SKM-1 (cell line): Measurements from ENCODE around the gene TOR4A.
"Not testable (repeated sequence)": the region's sequence is repeated elsewhere in the genome, so short reads cannot be mapped to it uniquely, and the experiment has no call there.

Experiments used
- DNase-seq: peaks from one replicate; lab custom pipeline; 2025; ENCODE audit not compliant: unreplicated experiment; lab: John Stamatoyannopoulos, UW

The TOR4A gene

DNA sequence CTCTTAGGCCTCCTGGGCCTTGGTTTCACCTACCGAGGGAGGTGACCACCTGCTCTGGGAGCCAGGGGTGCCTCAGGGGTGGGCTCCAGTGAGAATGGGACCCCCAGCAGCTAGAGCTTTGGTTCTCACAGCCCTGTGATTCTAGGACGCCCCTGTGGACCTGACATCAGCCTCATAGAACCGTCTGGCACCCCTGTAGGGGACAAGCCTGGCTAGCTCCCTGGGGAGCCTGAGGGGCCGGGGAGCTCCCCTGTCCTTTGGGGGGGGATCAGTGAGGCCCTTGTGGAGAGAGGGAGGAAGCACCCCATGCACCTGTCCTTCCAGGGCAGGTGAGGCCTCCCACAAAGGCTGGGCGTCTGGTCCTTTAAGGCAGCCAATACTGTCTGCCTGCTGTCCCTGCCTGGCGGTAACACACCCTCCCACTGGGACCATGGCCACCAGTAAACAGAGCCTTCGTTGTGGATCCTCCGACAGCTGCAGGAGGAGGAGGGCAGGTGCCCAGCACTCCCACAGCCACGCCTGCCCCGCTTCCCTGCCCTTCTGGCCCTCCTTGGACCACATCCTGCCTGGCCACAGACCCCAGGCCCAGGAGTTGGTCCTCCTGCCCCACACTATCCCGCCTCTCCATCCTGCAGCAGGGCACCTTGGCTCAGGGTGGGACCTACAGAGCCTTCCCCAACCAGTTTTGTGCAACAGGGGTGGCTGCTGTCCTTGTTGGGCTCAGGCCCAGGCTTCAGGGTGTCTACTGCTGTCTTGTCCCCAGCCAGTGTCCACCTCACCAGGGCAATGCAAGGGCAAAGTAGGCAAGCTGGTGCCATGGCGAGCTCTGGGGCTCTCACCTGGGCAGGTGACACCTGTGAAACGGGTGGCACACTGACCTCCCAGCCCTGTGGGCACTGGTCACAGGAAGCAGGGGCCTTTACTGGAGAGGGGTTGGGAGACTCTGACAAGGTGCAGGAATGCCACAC, 39.5 kb upstream of the TOR4A start:
- DNase-seq, result no peak

DNA sequence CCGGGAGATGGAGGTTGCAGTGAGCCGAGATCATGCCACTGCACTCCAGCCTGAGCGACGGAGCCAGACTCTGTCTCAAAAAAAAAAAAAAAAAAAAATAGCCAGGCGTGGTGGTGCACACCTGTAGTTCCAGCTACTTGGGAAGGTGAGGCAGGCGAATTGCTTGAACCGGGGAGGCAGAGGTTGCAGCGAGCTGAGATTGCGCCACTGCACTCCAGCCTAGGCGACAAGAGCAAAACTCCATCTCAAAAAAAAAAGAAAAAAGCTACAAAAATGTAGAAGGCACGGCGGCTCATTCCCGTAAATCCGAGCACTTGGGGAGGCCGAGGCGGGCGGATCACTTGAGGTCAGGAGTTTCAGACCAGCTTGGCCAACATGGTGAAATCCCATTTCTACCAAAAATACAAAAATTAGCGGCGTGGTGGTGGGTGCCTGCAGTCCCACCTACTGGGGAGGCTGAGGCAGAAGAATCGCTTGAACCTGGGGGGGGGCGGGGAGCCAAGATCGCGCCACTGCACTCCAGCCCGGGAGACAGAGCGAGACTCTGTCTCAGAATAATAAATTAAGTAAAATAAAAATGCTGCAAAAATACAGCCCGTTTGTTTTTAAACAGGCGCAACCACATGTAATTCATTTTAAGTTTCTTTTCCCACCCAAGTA, 37.9 kb upstream of the TOR4A start:
- not testable (repeated sequence) for DNase-seq

DNA sequence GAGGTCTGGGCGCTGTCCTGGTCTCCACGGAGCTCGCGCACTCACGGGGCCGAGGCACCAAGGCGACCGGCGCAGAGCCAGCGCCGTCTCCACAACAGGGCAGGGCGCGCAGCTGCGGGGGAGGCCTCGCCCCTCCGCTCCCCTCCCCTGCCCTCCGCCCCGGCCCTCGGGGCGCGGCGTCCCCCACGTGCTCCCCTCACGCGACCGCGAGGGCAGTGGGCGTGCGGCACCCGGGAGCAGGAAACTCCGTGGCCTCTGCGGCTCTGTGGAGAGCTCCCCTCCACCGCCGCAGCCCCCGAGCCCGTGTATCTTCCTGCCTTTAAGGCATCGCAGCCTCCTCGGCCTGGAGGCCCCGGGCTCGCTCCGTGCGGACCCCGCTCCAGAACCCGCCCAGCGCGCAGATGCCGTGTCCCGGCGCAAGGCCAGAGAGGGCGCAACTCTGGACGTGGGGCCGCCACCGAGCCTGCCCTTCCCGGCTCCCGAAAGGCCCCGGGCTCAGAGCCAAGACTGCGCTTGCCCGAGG, 37.1 kb upstream of the TOR4A start:
- no peak for DNase-seq

DNA sequence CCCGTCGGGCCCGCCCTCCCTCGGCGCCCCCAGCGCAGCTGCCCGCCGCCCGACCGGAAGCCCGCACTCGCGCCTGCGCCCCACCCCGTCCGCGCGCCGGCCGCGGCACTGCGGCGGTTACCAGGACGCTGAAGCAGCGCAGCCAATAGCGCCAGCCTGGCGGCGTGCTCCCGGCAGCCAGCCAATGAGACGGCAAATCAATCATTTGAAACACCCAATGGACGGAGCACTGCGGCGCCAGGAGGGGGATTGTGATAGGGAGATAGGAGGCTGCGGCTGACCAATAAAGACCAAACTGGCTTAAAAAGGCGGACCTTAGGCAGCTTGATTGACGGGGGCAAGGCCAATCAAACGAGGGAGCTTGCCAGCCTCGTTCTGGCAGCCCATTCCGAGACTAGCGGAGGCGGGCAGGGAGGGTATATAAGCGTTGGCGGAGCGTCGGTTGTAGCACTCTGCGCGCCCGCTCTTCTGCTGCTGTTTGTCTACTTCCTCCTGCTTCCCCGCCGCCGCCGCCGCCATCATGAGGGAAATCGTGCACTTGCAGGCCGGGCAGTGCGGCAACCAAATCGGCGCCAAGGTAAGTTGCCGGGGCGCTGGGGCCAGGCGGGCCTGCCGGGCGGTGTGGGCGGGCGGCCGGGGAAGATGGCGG, 36.6 kb upstream of the TOR4A start, which contains the start of gene TUBB4B:
Gene TUBB4B, plus strand, starts transcription at position 447 of the 649 bp plus-strand sequence. Its CDS starts 74 bp downstream, at position 521.
- DNase-seq, result peak; percentile 99

DNA sequence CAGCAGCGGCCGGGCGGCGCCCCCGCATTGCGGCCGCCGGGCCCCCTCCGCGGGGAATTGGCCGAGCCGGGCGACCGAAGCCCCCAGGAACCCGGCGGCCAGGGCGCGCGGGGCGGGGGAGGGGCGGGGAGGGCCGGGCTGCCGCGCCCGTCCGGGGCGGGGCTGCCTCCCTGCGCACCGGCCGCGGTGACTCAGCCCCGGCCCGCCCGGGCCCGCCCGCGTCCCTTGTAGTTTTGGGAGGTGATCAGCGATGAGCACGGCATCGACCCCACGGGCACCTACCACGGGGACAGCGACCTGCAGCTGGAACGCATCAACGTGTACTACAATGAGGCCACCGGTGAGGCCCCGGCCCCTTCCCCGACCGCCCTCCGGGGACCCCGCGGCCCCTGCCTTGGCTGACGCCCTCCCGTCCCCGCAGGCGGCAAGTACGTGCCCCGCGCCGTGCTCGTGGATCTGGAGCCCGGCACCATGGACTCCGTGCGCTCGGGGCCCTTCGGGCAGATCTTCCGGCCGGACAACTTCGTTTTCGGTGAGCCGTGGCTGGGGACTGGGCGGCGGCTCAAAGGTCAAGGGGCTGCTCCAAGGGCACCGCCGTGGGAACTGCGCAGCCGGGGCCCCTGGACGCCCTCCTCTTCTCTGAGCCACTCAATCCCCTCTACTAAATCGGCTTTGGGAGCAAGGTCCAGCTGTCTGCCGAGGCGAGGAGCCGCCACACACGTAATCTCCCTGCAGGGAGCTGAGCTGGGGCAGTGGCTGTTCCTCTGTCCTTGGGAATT, 35.8 kb upstream of the TOR4A start:
- no peak for DNase-seq

DNA sequence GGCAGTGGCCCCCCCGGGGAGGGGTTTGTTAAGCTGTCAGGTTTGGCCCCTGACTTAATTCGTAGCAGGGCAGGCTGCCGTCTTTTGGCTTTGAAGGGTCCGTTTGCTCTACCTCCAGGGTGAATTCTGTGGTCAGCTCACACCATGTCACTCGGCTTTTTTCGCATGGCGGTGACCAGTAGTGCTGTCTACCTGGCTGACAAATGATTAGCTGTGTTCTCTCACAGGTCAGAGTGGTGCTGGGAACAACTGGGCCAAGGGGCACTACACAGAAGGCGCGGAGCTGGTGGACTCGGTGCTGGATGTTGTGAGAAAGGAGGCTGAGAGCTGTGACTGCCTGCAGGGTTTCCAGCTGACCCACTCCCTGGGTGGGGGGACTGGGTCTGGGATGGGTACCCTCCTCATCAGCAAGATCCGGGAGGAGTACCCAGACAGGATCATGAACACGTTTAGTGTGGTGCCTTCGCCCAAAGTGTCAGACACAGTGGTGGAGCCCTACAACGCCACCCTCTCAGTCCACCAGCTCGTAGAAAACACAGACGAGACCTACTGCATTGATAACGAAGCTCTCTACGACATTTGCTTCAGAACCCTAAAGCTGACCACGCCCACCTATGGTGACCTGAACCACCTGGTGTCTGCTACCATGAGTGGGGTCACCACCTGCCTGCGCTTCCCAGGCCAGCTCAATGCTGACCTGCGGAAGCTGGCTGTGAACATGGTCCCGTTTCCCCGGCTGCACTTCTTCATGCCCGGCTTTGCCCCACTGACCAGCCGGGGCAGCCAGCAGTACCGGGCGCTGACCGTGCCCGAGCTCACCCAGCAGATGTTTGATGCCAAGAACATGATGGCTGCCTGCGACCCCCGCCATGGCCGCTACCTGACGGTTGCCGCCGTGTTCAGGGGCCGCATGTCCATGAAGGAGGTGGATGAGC, 35.0 kb upstream of the TOR4A start:
- no peak for DNase-seq

DNA sequence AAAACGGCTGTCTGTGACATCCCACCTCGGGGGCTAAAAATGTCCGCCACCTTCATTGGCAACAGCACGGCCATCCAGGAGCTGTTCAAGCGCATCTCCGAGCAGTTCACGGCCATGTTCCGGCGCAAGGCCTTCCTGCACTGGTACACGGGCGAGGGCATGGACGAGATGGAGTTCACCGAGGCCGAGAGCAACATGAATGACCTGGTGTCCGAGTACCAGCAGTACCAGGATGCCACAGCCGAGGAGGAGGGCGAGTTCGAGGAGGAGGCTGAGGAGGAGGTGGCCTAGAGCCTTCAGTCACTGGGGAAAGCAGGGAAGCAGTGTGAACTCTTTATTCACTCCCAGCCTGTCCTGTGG, 34.3 kb upstream of the TOR4A start:
- DNase-seq, result not testable (repeated sequence)

DNA sequence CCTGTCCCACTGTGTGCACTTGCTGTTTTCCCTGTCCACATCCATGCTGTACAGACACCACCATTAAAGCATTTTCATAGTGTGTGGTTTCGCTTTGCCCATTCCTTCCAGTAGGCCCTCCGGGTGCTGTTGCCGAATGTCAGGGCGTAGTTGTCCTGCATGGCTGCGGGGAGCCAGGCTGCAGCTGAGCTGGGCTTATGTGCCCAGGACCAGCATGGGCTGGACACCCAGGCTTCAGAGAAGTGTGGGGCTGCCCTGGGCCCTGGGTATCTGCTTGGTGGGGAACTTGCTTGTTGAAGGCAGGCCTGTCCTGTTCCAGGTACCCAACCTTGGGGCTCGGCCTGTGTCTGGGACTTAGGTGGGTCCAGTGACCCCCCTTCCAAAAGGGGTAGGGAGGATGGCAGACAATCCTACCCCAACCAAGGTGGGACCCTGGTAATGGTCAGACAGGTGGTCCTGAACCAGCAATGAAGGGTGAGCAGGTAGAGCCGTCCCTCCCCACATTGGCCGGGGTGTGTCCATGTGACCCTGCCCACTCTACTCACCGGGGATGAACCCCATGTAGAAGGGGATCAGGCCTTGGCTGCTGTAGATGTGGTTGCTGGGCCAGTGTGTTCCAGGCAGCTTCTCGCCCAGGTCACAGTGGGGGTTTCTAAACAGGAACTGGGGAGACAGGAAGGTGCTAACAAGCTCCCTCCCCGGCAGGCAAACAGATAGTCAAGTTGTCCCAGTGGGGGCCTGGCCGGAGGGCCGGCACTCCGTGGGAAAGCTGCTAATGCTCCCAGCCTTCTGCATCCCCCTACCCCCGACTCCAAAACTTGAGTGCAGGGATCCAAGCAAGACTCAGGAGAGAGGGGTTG, 33.7 kb upstream of the TOR4A start:
- no peak for DNase-seq

DNA sequence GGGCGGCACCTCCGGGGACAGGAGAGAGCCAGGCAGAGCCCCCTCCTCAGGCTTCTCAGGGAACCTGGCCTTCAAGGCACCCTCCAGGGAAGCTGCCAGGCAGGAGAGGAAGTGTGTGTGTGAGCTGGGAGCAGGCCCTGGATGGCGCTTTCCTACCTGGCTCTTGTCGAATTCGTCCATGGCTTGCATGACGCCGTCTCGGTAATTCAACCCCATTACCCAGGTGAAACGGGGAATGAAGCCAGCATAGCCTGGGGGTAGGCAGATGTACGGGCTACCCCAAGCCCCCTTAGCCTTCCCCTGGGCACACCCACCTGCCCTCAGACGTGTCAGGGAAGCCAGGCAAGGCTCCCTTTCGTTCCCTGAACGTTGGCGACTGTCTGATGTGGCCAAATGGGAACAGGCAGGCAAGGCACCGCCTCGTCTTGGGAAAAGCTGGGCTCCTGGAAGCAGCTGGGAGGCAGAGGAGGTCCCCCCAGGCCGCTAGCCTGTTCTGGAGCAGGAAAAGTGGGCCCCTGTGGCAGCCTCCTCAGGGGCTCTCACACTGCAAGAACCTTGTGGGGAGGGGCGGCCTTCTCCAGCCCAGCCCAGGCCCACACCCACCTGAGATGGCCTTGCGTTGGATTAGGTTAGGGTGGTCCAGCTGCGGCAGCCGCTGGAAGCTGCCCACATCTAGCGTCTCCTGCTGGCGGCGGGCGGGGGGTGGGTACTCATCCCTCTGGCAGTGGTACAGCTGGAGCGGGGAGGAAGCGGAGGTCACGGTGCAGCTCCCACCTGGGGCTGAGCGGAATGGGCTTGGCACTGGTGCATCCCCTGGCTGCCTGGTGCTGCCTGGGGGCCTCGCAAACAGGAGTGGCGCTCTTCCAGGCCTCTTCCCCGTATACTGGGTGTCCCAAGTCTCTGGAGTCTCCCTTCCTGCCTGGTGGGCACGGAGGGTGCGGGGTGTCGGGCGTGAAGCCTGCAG, 32.8 kb upstream of the TOR4A start:
- no peak for DNase-seq

DNA sequence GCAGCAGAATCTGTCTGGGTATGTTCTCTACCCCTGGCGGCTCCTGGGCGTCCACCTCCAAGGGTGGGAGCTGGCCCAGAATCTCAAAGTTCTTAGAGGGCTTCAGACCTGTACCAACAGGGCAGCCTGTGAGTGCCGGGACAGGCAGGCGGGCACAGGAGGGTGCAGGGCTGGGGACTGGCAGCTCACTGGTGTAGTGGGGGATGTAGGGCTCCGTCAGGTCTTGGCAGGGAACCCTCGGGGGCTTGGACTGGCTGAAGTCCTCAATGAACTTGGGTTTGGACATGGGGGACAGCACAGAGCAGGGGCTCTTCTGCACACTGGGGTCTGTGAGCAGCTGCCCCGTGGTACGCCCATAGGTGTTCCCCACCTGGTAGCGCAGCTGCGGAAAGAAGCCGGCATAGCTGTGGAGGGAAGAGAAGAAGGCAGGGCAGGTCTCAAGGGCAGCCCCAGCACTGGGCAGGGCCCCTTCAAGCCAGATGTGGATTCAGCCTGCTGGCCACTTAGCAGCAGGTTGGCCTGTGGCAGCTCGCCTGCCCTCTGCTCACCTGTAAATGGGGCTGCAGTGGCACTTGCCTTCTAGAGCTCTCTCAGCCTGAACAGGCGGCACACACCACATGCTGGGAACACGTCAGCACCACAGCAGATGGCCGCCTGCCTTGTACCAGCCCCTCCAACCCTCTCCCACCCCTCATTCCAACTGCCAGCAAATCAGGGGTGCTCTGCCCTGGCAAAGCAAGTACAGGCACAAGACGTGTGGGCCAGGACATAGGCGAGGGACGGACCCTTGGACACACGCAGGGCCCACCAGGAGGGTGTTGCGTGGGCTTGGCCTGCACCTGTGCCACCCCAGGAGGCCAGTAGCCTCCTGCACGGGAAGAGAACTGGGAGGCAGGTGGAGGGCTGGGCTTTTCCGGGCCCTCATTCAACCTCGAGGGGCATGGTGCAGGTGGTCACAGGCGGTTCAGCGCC, 31.8 kb upstream of the TOR4A start:
- no peak for DNase-seq

DNA sequence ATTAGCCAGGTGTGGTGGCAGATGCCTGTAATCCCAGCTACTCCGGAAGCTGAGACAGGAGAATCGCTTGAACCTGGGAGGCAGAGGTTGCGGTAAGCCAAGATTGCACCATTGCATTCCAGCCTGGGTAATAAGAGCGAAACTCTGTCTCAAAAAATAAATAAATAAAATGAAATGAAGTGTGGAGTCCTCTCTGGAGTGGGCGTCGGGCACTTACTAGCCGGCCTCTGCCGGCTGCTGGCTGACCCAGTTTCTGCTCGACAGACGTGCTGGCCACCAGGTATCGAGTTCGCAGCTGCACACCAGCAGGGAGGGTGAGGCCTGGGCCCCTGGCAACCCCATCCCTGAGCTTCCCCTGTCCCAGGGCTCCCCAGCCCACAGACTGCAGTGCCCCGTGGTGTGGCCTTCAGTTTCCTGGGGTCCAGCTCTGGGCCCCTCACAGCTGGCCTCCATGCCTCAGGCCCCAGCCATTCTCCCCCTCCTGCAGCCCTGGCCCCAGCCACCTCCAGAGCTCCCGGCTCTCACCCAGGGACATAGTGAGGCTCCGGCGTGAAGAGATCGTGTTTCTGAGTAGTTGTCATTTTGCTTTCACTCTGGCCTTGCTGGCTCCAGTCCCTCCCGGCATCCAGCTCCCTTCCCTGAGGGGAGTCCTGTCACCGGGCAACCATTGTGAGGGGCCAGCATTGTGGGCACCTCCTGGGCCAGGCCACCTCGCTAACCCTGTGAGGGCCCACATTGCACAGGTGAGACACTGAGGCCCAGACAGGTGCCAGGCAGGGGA, 30.2 kb upstream of the TOR4A start:
- DNase-seq, result no peak

DNA sequence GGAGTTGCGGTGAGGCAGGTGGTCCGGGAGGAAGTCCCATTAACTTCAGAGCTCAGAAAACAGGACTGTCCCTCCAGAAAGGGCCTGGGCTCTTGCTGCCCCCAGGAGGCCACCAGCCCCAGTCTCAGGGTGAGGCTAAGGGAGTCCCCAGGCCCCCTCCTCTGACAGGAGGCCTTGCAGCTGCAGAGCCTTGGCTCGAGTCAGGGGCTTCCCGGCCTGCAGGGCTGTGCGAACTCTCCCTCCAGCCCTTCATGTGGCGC, 29.7 kb upstream of the TOR4A start:
- DNase-seq, result no peak

DNA sequence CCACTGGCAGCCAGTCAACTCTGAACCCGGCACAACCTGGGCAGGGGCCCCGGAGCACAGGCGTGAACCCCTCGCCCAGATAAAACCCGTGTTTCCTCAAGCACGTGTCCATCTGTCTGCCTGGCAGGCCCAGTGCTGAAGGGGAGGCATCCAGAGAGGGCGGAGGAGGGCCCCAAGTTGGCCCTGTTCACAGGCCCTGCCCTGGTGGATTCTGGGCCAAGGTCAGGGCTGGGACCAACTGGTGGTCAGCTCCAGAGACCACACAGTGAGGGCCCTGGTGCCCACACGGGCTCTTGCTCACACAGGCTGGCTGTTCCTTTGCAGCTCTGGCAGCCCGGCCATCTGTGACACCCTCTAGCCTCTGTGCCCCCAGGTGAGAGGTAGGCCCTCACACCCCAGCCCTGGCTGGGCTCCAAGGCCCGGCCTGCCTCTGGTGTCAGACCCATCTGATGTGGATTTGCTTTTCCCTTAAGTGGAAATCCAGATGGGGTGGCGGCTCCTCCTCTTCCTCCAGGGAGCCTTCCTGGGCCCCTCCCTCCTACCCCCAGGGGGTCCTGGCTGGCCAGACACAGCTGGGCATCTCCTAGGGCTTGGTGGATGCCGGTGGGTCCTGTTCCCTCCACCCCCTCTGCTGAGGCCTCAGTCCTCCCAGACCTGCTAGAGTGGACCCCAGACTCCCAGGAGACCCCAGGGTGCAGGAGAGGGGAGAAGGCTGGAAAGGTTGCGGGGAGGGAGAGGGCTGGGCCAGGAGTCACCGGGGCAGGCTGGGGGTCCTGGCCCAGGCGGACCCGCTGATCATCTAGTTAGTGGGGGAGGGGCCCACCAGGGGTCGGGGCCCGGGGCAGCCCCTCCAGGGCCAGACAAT, 27.0 kb upstream of the TOR4A start:
- no peak for DNase-seq

DNA sequence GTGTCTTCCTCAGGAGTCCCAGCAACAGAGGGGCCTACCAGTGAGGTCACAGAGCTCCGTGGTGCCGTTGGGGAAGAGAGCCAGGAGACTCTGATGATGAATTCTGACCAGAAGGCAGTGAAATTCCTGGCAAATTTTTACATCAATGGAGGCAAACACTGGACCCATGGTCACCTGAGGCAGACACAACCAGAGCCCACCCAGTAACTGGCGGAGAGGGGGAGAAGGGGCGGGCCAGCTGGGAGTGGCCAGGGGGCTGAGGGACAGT, 26.4 kb upstream of the TOR4A start, which contains the start of gene STPG3:
Gene STPG3, plus strand, starts transcription at position 93 of the 268 bp plus-strand sequence. Its CDS starts 1 bp downstream, at position 94.
- no peak for DNase-seq
